Transverse colon (tissue), 4 donors: ENCODE results near the gene KRT2. TPM values are rescaled to one million over a fixed set of nuclear protein-coding genes. Genes with fewer than 3 reads are reported as not detected.

ENCODE experiments used
- DNase-seq: peaks from one replicate; pipeline ENCODE4 v3.0.0-alpha.2; 2019
- H3K27ac ChIP-seq, 4 donors: fragments of 200-600 bp; sonication (generic); 2 replicates each; pipeline ENCODE4 v1.5.1; 2016 to 2018; ENCODE audit warnings: inconsistent platforms in 4 of 4
- H3K27me3 ChIP-seq: fragments of 200-600 bp; sonication (generic); 2 replicates; pipeline ENCODE4 v1.5.1; 2017; ENCODE audit warnings: inconsistent platforms
- H3K36me3 ChIP-seq, 4 donors: fragments of 200-600 bp; sonication (generic); 2 replicates each; pipeline ENCODE4 v1.5.1; 2017 to 2019; ENCODE audit warnings: inconsistent platforms in 4 of 4
- H3K4me1 ChIP-seq, 4 donors: fragments of 200-600 bp; sonication (generic); 2 replicates each; pipeline ENCODE4 v1.5.1; 2017 to 2020; ENCODE audit warnings: inconsistent platforms in 4 of 4
- H3K4me3 ChIP-seq, 4 donors: fragments of 200-600 bp; sonication (generic); 1 replicate in 1 of 4; 2 replicates in 3 of 4; pipeline versions ENCODE4 v1.5.1 to v1.6.1; 2017 to 2019; ENCODE audit warnings: inconsistent platforms in 4 of 4
- H3K9me3 ChIP-seq, 2 donors: fragments of 200-600 bp; sonication (generic); 2 replicates each; pipeline ENCODE4 v1.5.1; 2017 to 2019; ENCODE audit warnings: inconsistent platforms in 2 of 2
- EP300 ChIP-seq: sonication (generic); formaldehyde crosslinking; IDR thresholded peaks from one replicate; pipeline ENCODE4 v1.6.1; 2017; ENCODE audit warnings: antibody characterized with exemption, low read depth
- POLR2A ChIP-seq: fragments of 450-650 bp; IDR thresholded peaks from one replicate; pipeline ENCODE4 v1.6.1; 2016; ENCODE audit warnings: antibody characterized with exemption, mild to moderate bottlenecking, moderate library complexity
- POLR2AphosphoS5 ChIP-seq, 3 donors: sonication (generic); formaldehyde crosslinking; IDR thresholded peaks; one replicate each; pipeline ENCODE4 v1.6.1; 2016; ENCODE audit warnings: antibody characterized with exemption in 3 of 3
- WGBS, 2 donors: methylation state at CpG; one replicate each; pipeline ENCODE4 v1.1.5; 2018; ENCODE audit warnings: low coverage in 1 of 2; 5-methylcytosine and 5-hydroxymethylcytosine counted together
- in situ Hi-C, 4 donors: fragments of 200-750 bp; cut with MboI; loops; one replicate each; pipeline versions ENCODE4 v1.15.0 to v1.15.1; 2017; ENCODE audit warnings: low sequenced_read_pairs in 3 of 4, low pct_ligation_motif_present in 1 of 4, low pct_unique_long_range_greater_than_20kb in 1 of 4
- intact Hi-C: fragments of 100-400 bp; cut with DNase I; formaldehyde crosslinking; loops from one replicate; pipeline ENCODE4 v1.15.1; 2023; ENCODE audit warnings: low total_unique reads
- total RNA-seq, 4 donors: library from RNA; depleted of rRNA; stranded (reverse); fragments of >200 nt; gene quantifications; one replicate each; pipeline ENCODE4 v1.1.0, GENCODE V29; 2016
- TF ChIP-seq, protein P1 (sequence below), 5 experiments: fragments of 200-600 bp in 3 of 5; fragments of 450-650 bp in 2 of 5; sonication (generic) in 3 of 5; IDR thresholded peaks; 1 replicate in 2 of 5; 2 replicates in 3 of 5; pipeline ENCODE4 v1.5.1; 2016 to 2017; ENCODE audit warnings: antibody characterized with exemption in 5 of 5, inconsistent platforms in 3 of 5, mild to moderate bottlenecking in 2 of 5, moderate library complexity in 1 of 5

Gene KRT2
- total RNA-seq, 4 donors from 2014 or later, result not detected

DNA sequence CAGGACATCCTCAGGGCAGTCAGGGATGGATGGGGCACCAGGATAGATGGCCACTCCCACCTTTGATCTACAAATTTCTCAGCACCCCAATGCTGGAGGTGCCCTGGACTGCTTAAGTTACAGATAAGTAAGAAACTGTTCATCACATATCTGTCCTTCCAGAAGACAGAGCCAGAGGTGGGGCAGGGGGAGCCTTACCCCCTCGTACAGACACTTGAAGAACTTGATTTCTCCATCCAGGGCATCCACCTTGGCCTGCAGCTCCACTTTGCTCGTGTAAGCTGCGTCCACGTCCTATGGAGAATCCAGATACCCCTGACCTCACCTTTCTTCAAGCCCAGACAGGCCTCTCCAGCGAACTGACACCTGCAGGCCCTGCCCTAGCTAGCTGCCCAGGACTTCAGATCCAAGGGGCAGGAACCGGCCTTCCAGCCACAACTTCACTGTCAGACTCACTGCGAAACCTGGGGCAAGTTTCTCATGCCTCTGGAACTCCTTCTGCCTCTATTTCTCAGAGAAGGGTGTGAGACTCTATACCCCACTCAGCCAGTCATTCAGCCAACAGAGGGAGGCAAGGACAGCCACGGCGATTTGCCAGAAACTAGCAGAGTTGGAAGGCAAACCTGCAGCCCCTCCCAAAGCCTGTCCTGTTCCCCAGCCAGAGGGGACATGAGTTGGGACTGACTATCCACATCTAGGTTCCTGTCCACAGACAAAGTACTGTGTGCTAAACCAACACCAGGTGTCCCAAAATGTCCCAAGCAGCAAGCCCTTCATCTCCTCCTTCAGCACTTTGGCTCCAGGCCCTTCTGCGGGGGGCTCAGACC lies 37.4 kb downstream of the KRT2 start:
- no peaks in the 10 kb centered on the region for H3K4me1 ChIP-seq
- no peaks in the 10 kb centered on the region for H3K36me3 ChIP-seq
- WGBS, 2 donors, result 83 to 100% methylated on average over 2 to 9 of the region's 10 CpGs
- H3K4me3 ChIP-seq, result no peak overlapping the region
- H3K9me3 ChIP-seq, result no peaks in the 10 kb centered on the region
- H3K27me3 ChIP-seq, result peaks cover 13% of the 10 kb centered on the region
- H3K27ac ChIP-seq, result no peak overlapping the region
- no peak for TF ChIP-seq POLR2AphosphoS5 (IDR thresholded peaks at IDR 0.05)
- TF ChIP-seq, protein P1, sequence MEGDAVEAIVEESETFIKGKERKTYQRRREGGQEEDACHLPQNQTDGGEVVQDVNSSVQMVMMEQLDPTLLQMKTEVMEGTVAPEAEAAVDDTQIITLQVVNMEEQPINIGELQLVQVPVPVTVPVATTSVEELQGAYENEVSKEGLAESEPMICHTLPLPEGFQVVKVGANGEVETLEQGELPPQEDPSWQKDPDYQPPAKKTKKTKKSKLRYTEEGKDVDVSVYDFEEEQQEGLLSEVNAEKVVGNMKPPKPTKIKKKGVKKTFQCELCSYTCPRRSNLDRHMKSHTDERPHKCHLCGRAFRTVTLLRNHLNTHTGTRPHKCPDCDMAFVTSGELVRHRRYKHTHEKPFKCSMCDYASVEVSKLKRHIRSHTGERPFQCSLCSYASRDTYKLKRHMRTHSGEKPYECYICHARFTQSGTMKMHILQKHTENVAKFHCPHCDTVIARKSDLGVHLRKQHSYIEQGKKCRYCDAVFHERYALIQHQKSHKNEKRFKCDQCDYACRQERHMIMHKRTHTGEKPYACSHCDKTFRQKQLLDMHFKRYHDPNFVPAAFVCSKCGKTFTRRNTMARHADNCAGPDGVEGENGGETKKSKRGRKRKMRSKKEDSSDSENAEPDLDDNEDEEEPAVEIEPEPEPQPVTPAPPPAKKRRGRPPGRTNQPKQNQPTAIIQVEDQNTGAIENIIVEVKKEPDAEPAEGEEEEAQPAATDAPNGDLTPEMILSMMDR (IDR thresholded peaks at IDR 0.05), result no peak
- TF ChIP-seq EP300, result no peak
- no peak for TF ChIP-seq POLR2A
- intact Hi-C loops, result no loop called here
- in situ Hi-C loops, result no loop called here
- DNase-seq, result no peak

DNA sequence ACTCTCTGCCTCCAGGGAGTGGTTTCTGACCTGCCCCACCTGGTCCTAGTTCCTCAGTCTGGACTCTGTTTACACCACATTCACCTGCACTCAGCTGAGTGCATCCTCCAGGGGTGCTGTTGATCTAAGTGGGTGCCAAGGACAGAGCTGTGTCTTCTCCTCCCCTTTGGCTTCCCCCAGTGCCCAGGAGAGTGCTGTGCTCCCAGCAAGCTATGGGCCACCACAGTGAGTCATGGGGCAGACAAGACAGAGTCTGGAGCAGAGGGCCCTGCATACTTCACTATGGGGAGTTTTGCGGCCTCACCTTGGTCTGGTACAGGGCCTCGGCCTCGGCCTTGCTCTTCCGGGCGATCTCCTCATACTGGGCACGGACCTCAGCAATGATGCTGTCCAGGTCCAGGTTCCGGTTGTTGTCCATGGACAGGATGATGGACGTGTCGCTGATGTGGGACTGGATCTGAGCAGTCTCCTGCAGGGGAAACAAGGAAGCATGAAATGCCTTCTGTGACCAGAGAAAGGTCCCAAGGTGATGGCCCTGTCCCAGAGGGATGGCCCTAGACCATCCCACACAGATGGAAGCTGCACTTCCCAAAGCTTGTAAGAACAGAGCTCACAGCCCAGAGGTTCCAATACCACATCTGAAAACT lies 38.5 kb downstream of the KRT2 start:
- Histone ChIP-seq H3K27ac (no peak overlapping the region), H3K4me1 (no peaks in the 10 kb centered on the region), H3K4me3 (no peak overlapping the region), H3K36me3 (no peaks in the 10 kb centered on the region), H3K27me3 (peaks cover 23% of the 10 kb centered on the region), H3K9me3 (no peaks in the 10 kb centered on the region)
- TF ChIP-seq POLR2AphosphoS5 (IDR thresholded peaks at IDR 0.05) (no peak), EP300 (no peak), POLR2A (no peak)
- TF ChIP-seq, protein P1 (IDR thresholded peaks at IDR 0.05), result no peak
- WGBS, 2 donors, result 96% methylated on average over 9 of the region's 9 CpGs; no CpG with 5 or more reads in 1 of the 2 donors
- intact Hi-C loops (no loop called here), in situ Hi-C loops (no loop called here)
- DNase-seq, result no peak

DNA sequence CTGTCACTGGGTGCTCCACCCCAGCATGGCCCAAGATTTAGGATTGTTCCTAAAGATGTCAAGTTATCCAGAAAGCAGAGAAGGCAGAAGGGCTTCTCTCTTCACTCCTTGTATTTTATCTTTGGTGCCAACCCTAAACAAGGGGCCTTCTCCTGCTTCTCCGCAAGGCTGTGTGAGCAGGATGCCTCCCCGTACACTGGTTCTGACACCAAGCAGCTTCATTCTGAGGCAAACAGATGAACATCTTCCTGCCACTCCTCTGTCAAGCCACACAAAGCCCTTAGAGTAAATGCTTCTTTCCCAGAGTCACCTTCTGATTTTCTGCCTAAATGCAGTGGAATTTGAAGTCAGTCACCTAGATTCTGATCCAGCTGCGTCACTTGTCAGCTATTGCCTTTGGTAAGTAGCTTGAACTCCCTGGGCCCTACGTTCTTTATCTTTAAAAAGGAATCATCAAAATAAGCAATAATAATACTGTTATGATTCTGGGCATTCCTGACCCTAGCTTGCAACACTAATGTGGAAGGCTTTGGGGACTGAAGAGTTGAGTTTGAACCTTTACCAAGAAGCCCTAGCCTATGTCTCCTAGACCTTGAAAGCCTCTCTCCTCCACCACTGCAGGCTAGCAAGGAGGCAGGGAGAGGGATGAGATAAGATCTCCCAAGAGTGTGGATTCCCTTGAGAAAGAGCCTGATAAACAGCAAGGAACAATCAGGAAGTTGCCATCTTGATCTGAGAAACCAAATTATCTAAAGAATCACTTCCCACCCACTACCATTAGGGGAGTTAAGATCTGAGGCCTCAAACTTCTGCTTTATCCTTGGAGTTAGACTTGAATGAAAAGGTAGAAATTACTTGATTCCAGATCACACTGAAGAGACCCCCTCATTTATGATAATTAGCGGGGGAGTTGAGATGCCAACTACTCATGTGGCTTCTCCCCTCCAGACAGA lies 39.3 kb downstream of the KRT2 start:
- no peak for DNase-seq
- intact Hi-C loops, result no loop called here
- in situ Hi-C loops, result no loop called here
- H3K4me1 ChIP-seq, result no peaks in the 10 kb centered on the region
- H3K4me3 ChIP-seq, result no peak overlapping the region
- no peaks in the 10 kb centered on the region for H3K9me3 ChIP-seq
- WGBS, 2 donors, result 72 to 84% methylated on average over 5 of the region's 5 CpGs
- TF ChIP-seq POLR2AphosphoS5 (IDR thresholded peaks at IDR 0.05), result no peak
- no peak for TF ChIP-seq POLR2A
- TF ChIP-seq EP300, result no peak
- TF ChIP-seq, protein P1 (IDR thresholded peaks at IDR 0.05), result no peak
- H3K27me3 ChIP-seq, result peaks cover 27% of the 10 kb centered on the region
- no peak overlapping the region for H3K27ac ChIP-seq
- H3K36me3 ChIP-seq, result no peaks in the 10 kb centered on the region

DNA sequence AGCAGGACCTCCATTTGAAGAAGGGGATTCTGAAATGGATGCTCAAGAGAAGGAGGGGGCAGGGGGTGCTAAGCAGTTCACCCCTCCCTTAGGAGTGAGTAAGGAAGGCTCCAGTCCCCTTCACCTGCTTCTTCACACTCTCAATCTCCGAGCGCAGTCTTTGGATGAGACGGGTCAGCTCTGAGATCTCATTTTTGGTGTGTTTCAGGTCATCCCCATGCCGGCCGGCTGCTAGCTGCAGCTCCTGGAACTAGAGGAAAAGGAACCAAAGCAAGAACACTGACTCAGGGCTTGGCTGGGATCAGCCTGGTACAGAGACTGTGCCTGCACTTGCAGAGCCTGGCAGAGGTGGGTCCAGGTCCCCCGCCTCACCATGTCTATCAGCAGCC lies 40.9 kb downstream of the KRT2 start:
- H3K4me1 ChIP-seq, result no peaks in the 10 kb centered on the region
- intact Hi-C loops, result no loop called here
- TF ChIP-seq, protein P1 (IDR thresholded peaks at IDR 0.05), result no peak
- TF ChIP-seq POLR2A (no peak), EP300 (no peak), POLR2AphosphoS5 (IDR thresholded peaks at IDR 0.05) (no peak)
- H3K9me3 ChIP-seq, result no peaks in the 10 kb centered on the region
- H3K36me3 ChIP-seq, result no peaks in the 10 kb centered on the region
- 89 to 92% methylated on average over 3 to 6 of the region's 6 CpGs for WGBS, 2 donors
- in situ Hi-C loops, result no loop called here
- H3K27ac ChIP-seq, result no peak overlapping the region
- no peak for DNase-seq
- H3K4me3 ChIP-seq, result no peak overlapping the region
- peaks cover 27% of the 10 kb centered on the region for H3K27me3 ChIP-seq
